HuH-7.5 (cell line): ENCODE results near the gene KATNA1.

Experiments used
- DNase-seq: peaks from one replicate; pipeline ENCODE4 v3.0.0; 2011; ENCODE audit warnings: low spot score

The KATNA1 gene

GRCh38 chr6:149608381-149608982 lies 40.0 kb downstream of the KATNA1 start:
- no peak for DNase-seq

GRCh38 chr6:149600508-149600907 lies 48.0 kb downstream of the KATNA1 start:
- no peak for DNase-seq

- no peak for DNase-seq
Measured at GRCh38 chr6:149593408-149593807, 55.1 kb downstream of the KATNA1 start.

GRCh38 chr6:149592983-149593382 lies 55.5 kb downstream of the KATNA1 start:
- DNase-seq: no peak

- DNase-seq: no peak
Measured at GRCh38 chr6:149586149-149586548, 62.4 kb downstream of the KATNA1 start.

GRCh38 chr6:149581349-149581748 lies 67.2 kb downstream of the KATNA1 start:
- no peak for DNase-seq

GRCh38 chr6:149580880-149581279 lies 67.6 kb downstream of the KATNA1 start:
- no peak for DNase-seq

GRCh38 chr6:149567945-149568585 lies 80.4 kb downstream of the KATNA1 start:
- DNase-seq: no peak

- no peak for DNase-seq
Measured at GRCh38 chr6:149567194-149567586, 81.3 kb downstream of the KATNA1 start.

- peak; percentile 37 for DNase-seq
Measured at GRCh38 chr6:149566410-149567193, 81.9 kb downstream of the KATNA1 start.

GRCh38 chr6:149565527-149566409 lies 82.7 kb downstream of the KATNA1 start, which contains the start of gene GINM1:
GINM1 (plus strand) TSS chr6:149566375; CDS start chr6:149566415, 40 bp downstream.
- DNase-seq: peak; percentile 94

GRCh38 chr6:149563928-149564325 lies 84.6 kb downstream of the KATNA1 start:
- DNase-seq: no peak

GRCh38 chr6:149563203-149563927 lies 85.1 kb downstream of the KATNA1 start:
- no peak for DNase-seq

- DNase-seq: no peak
Measured at GRCh38 chr6:149560736-149561135, 87.8 kb downstream of the KATNA1 start.

GRCh38 chr6:149559389-149559788 lies 89.1 kb downstream of the KATNA1 start:
- no peak for DNase-seq

GRCh38 chr6:149558029-149558428 lies 90.5 kb downstream of the KATNA1 start:
- no peak for DNase-seq

- DNase-seq: no peak
Measured at GRCh38 chr6:149551920-149552319, 96.6 kb downstream of the KATNA1 start.

- DNase-seq: peak; percentile 68
Measured at GRCh38 chr6:149545754-149546471, 102.6 kb downstream of the KATNA1 start, which contains the start of gene PPIL4. PPIL4 (minus strand) TSS chr6:149546043; CDS start chr6:149546005, 38 bp downstream.

- no peak for DNase-seq
Measured at GRCh38 chr6:149545258-149545753, 103.2 kb downstream of the KATNA1 start.
